ENCODE results near the gene RND3. TPM values are rescaled to one million over a fixed set of nuclear protein-coding genes. Genes with fewer than 3 reads are reported as not detected.
A peak's percentile ranks its signal among the peaks of the same experiment; 100 is the strongest.

Gene RND3
- total and polyA plus RNA-seq, 2 experiments from 2014 or later: 3.3 to 4.2 TPM

- no peaks in the 10 kb centered on the region for H3K9me3 ChIP-seq (ENCODE audit: low read depth)
- no peak for DNase-seq (ENCODE audit: low read depth in 1 of 2, low spot score in 1 of 2)
- H3K36me3 ChIP-seq: no peaks in the 10 kb centered on the region
- no peaks in the 10 kb centered on the region for H3K27me3 ChIP-seq
- TF ChIP-seq CTCF (IDR thresholded peaks at IDR 0.05; ENCODE audit: low read depth, low read length): no peak
- no peak overlapping the region for H3K27ac ChIP-seq
- H3K4me1 ChIP-seq (ENCODE audit: low read depth): peaks cover 10% of the 10 kb centered on the region
- no peak overlapping the region for H3K4me3 ChIP-seq
Measured at GRCh38 chr2:150477347-150477746, 10.1 kb downstream of the RND3 start.

- peak in 1 of 2 donors; percentile 4 for DNase-seq (ENCODE audit: low read depth in 1 of 2, low spot score in 1 of 2)
- Histone ChIP-seq H3K9me3 (ENCODE audit: low read depth) (no peaks in the 10 kb centered on the region), H3K36me3 (no peaks in the 10 kb centered on the region), H3K4me1 (ENCODE audit: low read depth) (peaks cover 6% of the 10 kb centered on the region), H3K4me3 (no peak overlapping the region), H3K27me3 (no peaks in the 10 kb centered on the region), H3K27ac (no peak overlapping the region)
- no peak for TF ChIP-seq CTCF (IDR thresholded peaks at IDR 0.05; ENCODE audit: low read depth, low read length)
Measured at GRCh38 chr2:150476809-150477302, 10.6 kb downstream of the RND3 start.

GRCh38 chr2:150476286-150476685, 11.2 kb downstream of the RND3 start:
- no peaks in the 10 kb centered on the region for H3K9me3 ChIP-seq (ENCODE audit: low read depth)
- TF ChIP-seq CTCF (IDR thresholded peaks at IDR 0.05; ENCODE audit: low read depth, low read length): no peak
- H3K4me1 ChIP-seq (ENCODE audit: low read depth): peaks cover 6% of the 10 kb centered on the region
- H3K36me3 ChIP-seq: no peaks in the 10 kb centered on the region
- no peaks in the 10 kb centered on the region for H3K27me3 ChIP-seq
- H3K4me3 ChIP-seq: no peak overlapping the region
- H3K27ac ChIP-seq: no peak overlapping the region
- no peak for DNase-seq (ENCODE audit: low read depth in 1 of 2, low spot score in 1 of 2)

GRCh38 chr2:150475479-150476250, 11.8 kb downstream of the RND3 start:
- H3K27ac ChIP-seq: no peak overlapping the region
- H3K4me3 ChIP-seq: no peak overlapping the region
- DNase-seq (ENCODE audit: low read depth in 1 of 2, low spot score in 1 of 2): no peak
- no peaks in the 10 kb centered on the region for H3K36me3 ChIP-seq
- no peak for TF ChIP-seq CTCF (IDR thresholded peaks at IDR 0.05; ENCODE audit: low read depth, low read length)
- H3K27me3 ChIP-seq: no peaks in the 10 kb centered on the region
- peaks cover 6% of the 10 kb centered on the region for H3K4me1 ChIP-seq (ENCODE audit: low read depth)
- H3K9me3 ChIP-seq (ENCODE audit: low read depth): no peaks in the 10 kb centered on the region

GRCh38 chr2:150474326-150475074, 13.0 kb downstream of the RND3 start:
- H3K27ac ChIP-seq: no peak overlapping the region
- no peak for TF ChIP-seq CTCF (IDR thresholded peaks at IDR 0.05; ENCODE audit: low read depth, low read length)
- H3K9me3 ChIP-seq (ENCODE audit: low read depth): no peaks in the 10 kb centered on the region
- no peak overlapping the region for H3K4me3 ChIP-seq
- DNase-seq (ENCODE audit: low read depth in 1 of 2, low spot score in 1 of 2): no peak
- H3K36me3 ChIP-seq: no peaks in the 10 kb centered on the region
- no peaks in the 10 kb centered on the region for H3K27me3 ChIP-seq
- peaks cover 6% of the 10 kb centered on the region for H3K4me1 ChIP-seq (ENCODE audit: low read depth)

Data from cardiac muscle cell (in vitro differentiated cells and primary cell).